A549 (cell line): ENCODE data around the gene TMEM18. TPM values are rescaled to one million over a fixed set of nuclear protein-coding genes. Genes with fewer than 3 reads are reported as not detected.

ENCODE experiments used
- ATAC-seq, 2 experiments: fragments of 200-7000 bp in 1 of 2; fragments of >200 bp in 1 of 2; cut with Nextera tagmentation in 1 of 2; cut with Tn5 transposase in 1 of 2; 3 replicates each; pipeline versions ENCODE4 v1.8.0 to v1.9.1; 2018 to 2020; ENCODE audit warnings: mild to moderate bottlenecking in 1 of 2, moderate library complexity in 1 of 2
- CTCF ChIA-PET: fragments of 300-600 bp; sonication (Branson Sonifier 250); formaldehyde crosslinking; extraction: SDS; loops from one replicate; lab custom pipeline; 2021; ENCODE audit warnings: antibody characterized with exemption, inconsistent platforms; lab: Yijun Ruan, JAX
- POLR2A ChIA-PET: fragments of 350-600 bp; formaldehyde crosslinking; extraction: SDS; loops from one replicate; lab custom pipeline; 2021; ENCODE audit warnings: antibody characterized with exemption, inconsistent platforms; lab: Yijun Ruan, JAX
- DNase-seq, 2 experiments: peaks; one replicate each; pipeline versions ENCODE4 v3.0.0 to v3.0.0-alpha.2; 2011 to 2016; ENCODE audit warnings: low read depth in 1 of 2, low spot score in 1 of 2
- FAIRE-seq: peaks from 2 replicates; lab custom pipeline; 2011; peaks lifted over from hg19 to GRCh38; lab: Jason Lieb, UNC
- H3K27ac ChIP-seq, 2 experiments: fragments of >200 bp; sonication (Bioruptor Twin); formaldehyde crosslinking; 3 replicates each; pipeline ENCODE4 v1.5.1; 2016 to 2017
- H3K4me1 ChIP-seq: fragments of >200 bp; sonication (Bioruptor Twin); formaldehyde crosslinking; 3 replicates; pipeline ENCODE4 v1.6.1; 2016
- H3K4me2 ChIP-seq: fragments of >200 bp; sonication (Bioruptor Twin); formaldehyde crosslinking; 3 replicates; pipeline ENCODE4 v1.6.1; 2016
- H3K4me3 ChIP-seq: fragments of >200 bp; sonication (Bioruptor Twin); formaldehyde crosslinking; 3 replicates; pipeline ENCODE4 v1.5.1; 2016
- H3K9me3 ChIP-seq: fragments of >200 bp; sonication (Bioruptor Twin); formaldehyde crosslinking; 3 replicates; pipeline ENCODE4 v1.6.1; 2016
- CEBPB ChIP-seq, 2 experiments: fragments of >200 bp in 1 of 2; sonication (Bioruptor Twin) in 1 of 2; formaldehyde crosslinking in 1 of 2; IDR thresholded peaks; 2 replicates each; pipeline ENCODE4 v1.6.1; 2012 to 2016
- CHD4 ChIP-seq: fragments of 200-600 bp; sonication (generic); IDR thresholded peaks from 2 replicates; pipeline ENCODE4 v1.6.1; 2016; ENCODE audit warnings: antibody characterized with exemption, mild to moderate bottlenecking, borderline replicate concordance
- ELK1 ChIP-seq: fragments of 150-350 bp; IDR thresholded peaks from 2 replicates; pipeline ENCODE4 v1.6.1; 2014; ENCODE audit warnings: low read depth, mild to moderate bottlenecking, low read length
- FOSB ChIP-seq: fragments of 250-450 bp; sonication (Bioruptor Pico); IDR thresholded peaks from 2 replicates; pipeline ENCODE4 v1.5.0; 2020; ENCODE audit warnings: mild to moderate bottlenecking, moderate library complexity
- FOXS1 ChIP-seq: fragments of 250-450 bp; sonication (Bioruptor Pico); IDR thresholded peaks from 2 replicates; pipeline ENCODE4 v1.5.0; 2020; ENCODE audit warnings: mild to moderate bottlenecking, moderate library complexity
- HDAC2 ChIP-seq: fragments of 200-600 bp; sonication (generic); IDR thresholded peaks from 2 replicates; pipeline ENCODE4 v1.6.1; 2016
- HES2 ChIP-seq: fragments of >200 bp; sonication (Bioruptor Twin); formaldehyde crosslinking; IDR thresholded peaks from 2 replicates; pipeline ENCODE4 v1.6.1; 2016
- HOXA7 ChIP-seq: fragments of 250-450 bp; sonication (Bioruptor Pico); IDR thresholded peaks from 2 replicates; pipeline ENCODE4 v1.5.0; 2020; ENCODE audit warnings: mild to moderate bottlenecking, moderate library complexity
- HOXB13 ChIP-seq: fragments of 250-450 bp; sonication (Bioruptor Pico); IDR thresholded peaks from 2 replicates; pipeline ENCODE4 v1.5.0; 2020; ENCODE audit warnings: low read depth, mild to moderate bottlenecking, moderate library complexity
- HOXB5 ChIP-seq: fragments of 250-450 bp; sonication (Bioruptor Pico); IDR thresholded peaks from 2 replicates; pipeline ENCODE4 v1.5.0; 2020; ENCODE audit warnings: mild to moderate bottlenecking, moderate library complexity
- JUN ChIP-seq, 2 experiments: fragments of >200 bp; sonication (Bioruptor Twin); formaldehyde crosslinking; IDR thresholded peaks; 2 replicates in 1 of 2; 3 replicates in 1 of 2; pipeline ENCODE4 v1.6.1; 2016 to 2017
- JUNB ChIP-seq: fragments of >200 bp; sonication (Bioruptor Twin); formaldehyde crosslinking; IDR thresholded peaks from 2 replicates; pipeline ENCODE4 v1.6.1; 2016
- KDM1A ChIP-seq: fragments of 200-600 bp; sonication (generic); IDR thresholded peaks from 2 replicates; pipeline ENCODE4 v1.6.1; 2016; ENCODE audit warnings: low read depth, mild to moderate bottlenecking
- MAFK ChIP-seq: fragments of 450-650 bp; IDR thresholded peaks from 2 replicates; pipeline ENCODE4 v1.6.1; 2014; ENCODE audit not compliant: partially characterized antibody
- MAX ChIP-seq: IDR thresholded peaks from 2 replicates; pipeline ENCODE4 v1.6.1; 2012
- MAZ ChIP-seq: fragments of 150-350 bp; IDR thresholded peaks from 2 replicates; pipeline ENCODE4 v1.6.1; 2014; ENCODE audit warnings: antibody characterized with exemption, low read depth, low read length, borderline replicate concordance
- MYC ChIP-seq: IDR thresholded peaks from 2 replicates; pipeline ENCODE4 v1.6.1; 2012; ENCODE audit warnings: mild to moderate bottlenecking, inconsistent platforms, low read length, improper control_type of control experiment, borderline replicate concordance
- NPAS2 ChIP-seq: fragments of 250-450 bp; sonication (Bioruptor Pico); IDR thresholded peaks from 2 replicates; pipeline ENCODE4 v1.8.0; 2022; ENCODE audit warnings: mild to moderate bottlenecking, moderate library complexity, borderline replicate concordance
- POLR2A ChIP-seq: IDR thresholded peaks from 2 replicates; pipeline ENCODE4 v1.6.1; 2012; ENCODE audit warnings: mild to moderate bottlenecking, low read length
- RAD21 ChIP-seq, 2 experiments: fragments of >200 bp in 1 of 2; sonication (Bioruptor Twin) in 1 of 2; formaldehyde crosslinking in 1 of 2; IDR thresholded peaks in 1 of 2; conservative IDR thresholded peaks in 1 of 2; 2 replicates in 1 of 2; 3 replicates in 1 of 2; pipeline ENCODE4 v1.6.1; 2012 to 2018; ENCODE audit warnings: inconsistent platforms in 1 of 2
- RARB ChIP-seq: fragments of 250-450 bp; sonication (Bioruptor Pico); IDR thresholded peaks from 2 replicates; pipeline ENCODE4 v1.8.0; 2021; ENCODE audit warnings: mild to moderate bottlenecking, moderate library complexity
- SREBF2 ChIP-seq: fragments of 450-650 bp; IDR thresholded peaks from 2 replicates; pipeline ENCODE4 v1.6.1; 2014; ENCODE audit warnings: mild to moderate bottlenecking, moderate library complexity
- TFCP2L1 ChIP-seq: fragments of 250-450 bp; sonication (Bioruptor Pico); IDR thresholded peaks from 2 replicates; pipeline ENCODE4 v1.5.0; 2021; ENCODE audit warnings: mild to moderate bottlenecking
- TP53 ChIP-seq: fragments of 250-450 bp; sonication (Bioruptor Pico); IDR thresholded peaks from 2 replicates; pipeline ENCODE4 v1.5.0; 2021; ENCODE audit warnings: mild to moderate bottlenecking, moderate library complexity
- ZSCAN20 ChIP-seq: fragments of 250-450 bp; sonication (Bioruptor Pico); IDR thresholded peaks from 2 replicates; pipeline ENCODE4 v1.8.0; 2022; ENCODE audit warnings: mild to moderate bottlenecking, moderate library complexity
- WGBS: methylation state at CpG from one replicate; pipeline ENCODE4 v1.1.6; 2017; ENCODE audit errors: missing lambda C conversion rate; 5-methylcytosine and 5-hydroxymethylcytosine counted together
- polyA plus RNA-seq, 4 experiments: library from polyadenylated mRNA; depleted of rRNA in 3 of 4; stranded (reverse); fragments of >200 nt; fragmentation: RNase III in 1 of 4; extraction: RNeasy Plus Mini Kit Qiagen cat#74134 plus additional on column Dnase treatment in 1 of 4; gene quantifications; 2 replicates in 3 of 4; 3 replicates in 1 of 4; pipeline ENCODE4 v1.2.3, GENCODE V29; 2011 to 2017
- TF ChIP-seq, protein P1 (sequence below): fragments of 250-450 bp; sonication (Bioruptor Pico); IDR thresholded peaks from 2 replicates; pipeline ENCODE4 v1.5.0; 2020; ENCODE audit warnings: low read depth, mild to moderate bottlenecking, moderate library complexity
- TF ChIP-seq, protein P2 (sequence below): IDR thresholded peaks from 2 replicates; pipeline ENCODE4 v1.6.1; 2012
- TF ChIP-seq, protein P3 (sequence below): fragments of >200 bp; sonication (Bioruptor Twin); formaldehyde crosslinking; IDR thresholded peaks from 3 replicates; pipeline ENCODE4 v1.6.1; 2016

Gene TMEM18
- polyA plus RNA-seq, 2 of the 4 experiments (the other 2 are of a cell fraction): 35.6 to 75.0 TPM

GRCh38 chr2:626491-627339 lies 50.5 kb downstream of the TMEM18 start:
- no peaks in the 10 kb centered on the region for H3K9me3 ChIP-seq
- no peak overlapping the region for H3K4me2 ChIP-seq
- no peaks in the 10 kb centered on the region for H3K4me1 ChIP-seq
- WGBS: 45% methylated on average over 13 of the region's 14 CpGs
- no peak overlapping the region for H3K4me3 ChIP-seq
- DNase-seq: no peak
- TF ChIP-seq MYC (no peak), KDM1A (no peak), NPAS2 (CRISPR knock-in tag) (no peak), MAZ (no peak), SREBF2 (no peak), HOXA7 (no peak), HES2 (no peak), HDAC2 (no peak), HOXB13 (CRISPR knock-in tag) (no peak), TFCP2L1 (CRISPR knock-in tag) (no peak), FOSB (no peak), RARB (CRISPR knock-in tag) (no peak), HOXB5 (CRISPR knock-in tag) (no peak), CEBPB (IDR thresholded peaks at IDR 0.05) (no peak), MAX (no peak), MAFK (no peak)
- TF ChIP-seq, protein P1, sequence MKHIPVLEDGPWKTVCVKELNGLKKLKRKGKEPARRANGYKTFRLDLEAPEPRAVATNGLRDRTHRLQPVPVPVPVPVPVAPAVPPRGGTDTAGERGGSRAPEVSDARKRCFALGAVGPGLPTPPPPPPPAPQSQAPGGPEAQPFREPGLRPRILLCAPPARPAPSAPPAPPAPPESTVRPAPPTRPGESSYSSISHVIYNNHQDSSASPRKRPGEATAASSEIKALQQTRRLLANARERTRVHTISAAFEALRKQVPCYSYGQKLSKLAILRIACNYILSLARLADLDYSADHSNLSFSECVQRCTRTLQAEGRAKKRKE: no peak
- TF ChIP-seq, protein P2, sequence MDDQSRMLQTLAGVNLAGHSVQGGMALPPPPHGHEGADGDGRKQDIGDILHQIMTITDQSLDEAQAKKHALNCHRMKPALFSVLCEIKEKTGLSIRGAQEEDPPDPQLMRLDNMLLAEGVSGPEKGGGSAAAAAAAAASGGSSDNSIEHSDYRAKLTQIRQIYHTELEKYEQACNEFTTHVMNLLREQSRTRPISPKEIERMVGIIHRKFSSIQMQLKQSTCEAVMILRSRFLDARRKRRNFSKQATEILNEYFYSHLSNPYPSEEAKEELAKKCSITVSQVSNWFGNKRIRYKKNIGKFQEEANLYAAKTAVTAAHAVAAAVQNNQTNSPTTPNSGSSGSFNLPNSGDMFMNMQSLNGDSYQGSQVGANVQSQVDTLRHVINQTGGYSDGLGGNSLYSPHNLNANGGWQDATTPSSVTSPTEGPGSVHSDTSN: no peak
- TF ChIP-seq, protein P3, sequence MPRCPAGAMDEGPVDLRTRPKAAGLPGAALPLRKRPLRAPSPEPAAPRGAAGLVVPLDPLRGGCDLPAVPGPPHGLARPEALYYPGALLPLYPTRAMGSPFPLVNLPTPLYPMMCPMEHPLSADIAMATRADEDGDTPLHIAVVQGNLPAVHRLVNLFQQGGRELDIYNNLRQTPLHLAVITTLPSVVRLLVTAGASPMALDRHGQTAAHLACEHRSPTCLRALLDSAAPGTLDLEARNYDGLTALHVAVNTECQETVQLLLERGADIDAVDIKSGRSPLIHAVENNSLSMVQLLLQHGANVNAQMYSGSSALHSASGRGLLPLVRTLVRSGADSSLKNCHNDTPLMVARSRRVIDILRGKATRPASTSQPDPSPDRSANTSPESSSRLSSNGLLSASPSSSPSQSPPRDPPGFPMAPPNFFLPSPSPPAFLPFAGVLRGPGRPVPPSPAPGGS: no peak
- FAIRE-seq: no peak
- CTCF ChIA-PET: interaction anchor here (1.2 kb wide), 1 partner anchor 9 kb away, joined by 4 read pairs; no protein-coding TSS in a partner anchor
- POLR2A ChIA-PET: no interaction called here
- no peak for ATAC-seq
- H3K27ac ChIP-seq: no peak overlapping the region

DNA sequence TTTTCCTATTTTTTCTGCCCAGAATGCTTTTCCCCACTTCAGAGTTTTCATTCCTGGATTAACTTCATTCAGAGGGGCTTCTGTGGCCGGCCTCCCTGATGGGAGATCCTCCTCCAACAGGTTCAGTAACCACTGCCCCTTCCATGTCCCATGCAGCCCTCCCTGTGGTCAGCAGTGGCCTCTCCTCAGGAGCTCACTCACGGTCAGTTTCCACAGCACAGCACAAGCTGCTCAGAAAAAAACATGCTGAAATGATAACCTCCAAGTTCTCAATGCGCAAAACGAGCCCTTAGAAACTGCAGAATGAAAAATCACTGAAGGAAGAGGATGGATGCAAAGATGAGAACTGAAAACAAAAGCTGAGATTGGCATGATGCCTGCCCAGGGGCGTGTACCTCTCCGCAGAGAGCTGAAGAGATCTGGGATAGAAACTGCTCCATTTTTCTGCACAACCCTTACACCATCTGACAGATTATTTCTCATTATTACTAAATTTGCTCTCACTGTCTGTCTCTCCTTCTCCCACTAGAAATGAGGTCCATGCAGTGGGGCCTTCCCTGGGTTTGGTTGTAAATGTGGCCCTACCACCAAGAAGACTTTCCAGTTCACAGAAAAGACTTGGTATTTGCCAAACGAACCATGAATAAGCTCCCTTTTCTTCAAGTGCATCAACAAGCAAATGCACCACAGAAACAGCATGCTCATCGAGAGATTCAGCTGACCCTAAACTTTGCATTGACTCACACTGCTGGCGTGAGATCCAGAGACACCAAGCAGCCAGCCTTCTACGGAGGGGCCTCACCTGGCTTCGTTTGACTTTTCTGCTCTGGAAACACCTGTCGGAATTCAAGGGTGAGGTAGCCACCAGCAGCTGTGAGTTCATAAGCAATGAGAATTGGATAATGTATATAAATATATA lies 51.5 kb downstream of the TMEM18 start:
- H3K4me1 ChIP-seq: no peaks in the 10 kb centered on the region
- H3K9me3 ChIP-seq: peaks cover under 1% of the 10 kb centered on the region; the same call in 1 of the 3 replicates
- ATAC-seq (no peak), DNase-seq (no peak), FAIRE-seq (no peak)
- no peak overlapping the region for H3K4me3 ChIP-seq
- no peak overlapping the region for H3K27ac ChIP-seq
- CTCF ChIA-PET: interaction anchor here (0.9 to 1.2 kb wide), 2 partner anchors 10 to 12 kb away, joined by 3 to 4 read pairs; no protein-coding TSS in a partner anchor
- WGBS: 29% methylated on average over 12 of the region's 12 CpGs
- POLR2A ChIA-PET: no interaction called here
- no peak overlapping the region for H3K4me2 ChIP-seq
- TF ChIP-seq KDM1A: no peak
- no peak for TF ChIP-seq JUN (IDR thresholded peaks at IDR 0.05)
- TF ChIP-seq, protein P3: no peak
- TF ChIP-seq, protein P2: no peak
- TF ChIP-seq ZSCAN20 (CRISPR knock-in tag): no peak
- no peak for TF ChIP-seq TFCP2L1 (CRISPR knock-in tag)
- TF ChIP-seq ELK1: no peak
- TF ChIP-seq FOXS1: no peak
- TF ChIP-seq CHD4: no peak
- no peak for TF ChIP-seq FOSB
- no peak for TF ChIP-seq NPAS2 (CRISPR knock-in tag)
- TF ChIP-seq TP53 (CRISPR knock-in tag): no peak
- no peak for TF ChIP-seq POLR2A
- no peak for TF ChIP-seq RAD21 (conservative IDR thresholded peaks at IDR 0.05 in 1 of 2, IDR thresholded peaks at IDR 0.05 in 1 of 2)
- no peak for TF ChIP-seq JUNB
